ENCODE measurements around the gene MRPL53. TPM values are rescaled to one million over a fixed set of nuclear protein-coding genes. Genes with fewer than 3 reads are reported as not detected.

MRPL53 gene
- total and polyA plus RNA-seq, 2 of the 13 experiments (the other 11 are each of a cell fraction or from before 2014, with no cell fraction given): 34.3 to 51.9 TPM

GRCh38 chr2:74447230-74447999 is 25.1 kb downstream of the MRPL53 start (continued):
- TF ChIP-seq PRDM4 (CRISPR knock-in tag; IDR thresholded peaks at IDR 0.05; ENCODE audit: borderline replicate concordance): no peak
- no peak for TF ChIP-seq JUN (CRISPR knock-in tag; IDR thresholded peaks at IDR 0.05)
- 0 out of 2 replicates have a peak, but pooled peaks have one; percentile 25 for TF ChIP-seq SIX4 (CRISPR knock-in tag; IDR thresholded peaks at IDR 0.05)
- peak; percentile 46; the same call in 1 of the 2 replicates for TF ChIP-seq ZNF124 (CRISPR knock-in tag; IDR thresholded peaks at IDR 0.05)
- TF ChIP-seq SALL1 (CRISPR knock-in tag; IDR thresholded peaks at IDR 0.05): peak; percentile 60; the same call in 1 of the 2 replicates
- no peak for TF ChIP-seq KMT2B (CRISPR knock-in tag; IDR thresholded peaks at IDR 0.05)
- TF ChIP-seq ZSCAN29 (CRISPR knock-in tag; conservative IDR thresholded peaks at IDR 0.05): no peak
- no peak for TF ChIP-seq ATF6 (CRISPR knock-in tag; conservative IDR thresholded peaks at IDR 0.05)
- TF ChIP-seq CCAR2 (optimal IDR thresholded peaks at IDR 0.05; ENCODE audit: low read depth, low read length): no peak
- TF ChIP-seq SRSF4 (IDR thresholded peaks at IDR 0.05; ENCODE audit: low read depth, low read length, poor library complexity, severe bottlenecking): no peak
- peak; percentile 69; the same call in 1 of the 2 replicates for TF ChIP-seq ARID5B (CRISPR knock-in tag; IDR thresholded peaks at IDR 0.05)
- TF ChIP-seq ZBTB25 (CRISPR knock-in tag; IDR thresholded peaks at IDR 0.05): peak; percentile 68; the same call in 1 of the 2 replicates
- no peak for TF ChIP-seq ZNF101 (CRISPR knock-in tag; IDR thresholded peaks at IDR 0.05; ENCODE audit: borderline replicate concordance, low read depth)
- no peak for TF ChIP-seq REPIN1 (CRISPR knock-in tag; IDR thresholded peaks at IDR 0.05; ENCODE audit: borderline replicate concordance, low read depth)
- no peak for TF ChIP-seq ZC3H4 (CRISPR knock-in tag; IDR thresholded peaks at IDR 0.05; ENCODE audit: borderline replicate concordance)
- TF ChIP-seq ZFY (CRISPR knock-in tag; IDR thresholded peaks at IDR 0.05): no peak; the same call in 1 of the 2 replicates
- no peak for TF ChIP-seq NKX3-1 (CRISPR knock-in tag; IDR thresholded peaks at IDR 0.05)
- no peak for TF ChIP-seq SMC3 (IDR thresholded peaks at IDR 0.05; ENCODE audit: low read length)
- no peak for TF ChIP-seq ZNF530 (CRISPR knock-in tag; IDR thresholded peaks at IDR 0.05; ENCODE audit: low read depth)

Data from HepG2 (cell line).